ENCODE data around the gene LRP8. TPM values are rescaled to one million over a fixed set of nuclear protein-coding genes. Genes with fewer than 3 reads are reported as not detected.

The LRP8 gene
- total and polyA plus RNA-seq, 9 of the 15 experiments (the other 6 are each of a cell fraction or from before 2014, with no cell fraction given) = 7.1 to 56.1 (median 31.3) TPM

- FAIRE-seq = no peak
- no peak overlapping the region for H3K4me2 ChIP-seq (ENCODE audit: insufficient read depth, low read length)
- no peak for ATAC-seq
- ChIA-PET CTCF (ENCODE audit: low intra/inter-chr PET ratio) (no interaction called here), POLR2A (no interaction called here)
- H2AFZ ChIP-seq (ENCODE audit: low read depth, low read length) = no peak overlapping the region
- no peaks in the 10 kb centered on the region for H3K9me1 ChIP-seq (ENCODE audit: control insufficient read depth, insufficient read depth, low read length)
- intact Hi-C loops (cut with micrococcal nuclease) (no loop called here), in situ Hi-C loops (cut with MboI) (no loop called here)
- H3K36me3 ChIP-seq (ENCODE audit: control insufficient read depth, insufficient read depth, low read length) = peaks cover 62% of the 10 kb centered on the region; the same call in 2 of the 3 replicates
- no peaks in the 10 kb centered on the region for H3K79me2 ChIP-seq (ENCODE audit: control insufficient read depth, insufficient read depth, low read length)
- no peak overlapping the region for H3K27ac ChIP-seq (ENCODE audit: extremely low read depth, low read depth, low read length)
- no peaks in the 10 kb centered on the region for H3K4me1 ChIP-seq (replicated peaks in 1 of 2; ENCODE audit: control insufficient read depth in 2 of 2, insufficient read depth in 2 of 2, low read length in 2 of 2)
- no peak overlapping the region for H3K4me3 ChIP-seq
- TF ChIP-seq TAF1 (IDR thresholded peaks at IDR 0.05; ENCODE audit: control insufficient read depth, extremely low read depth, insufficient read depth, low read length, severe bottlenecking) (no peak), BACH1 (tag; IDR thresholded peaks at IDR 0.05) (no peak), CBX5 (IDR thresholded peaks at IDR 0.05; ENCODE audit: borderline replicate concordance, low read depth) (no peak), OTX1 (CRISPR knock-in tag; IDR thresholded peaks at IDR 0.05) (no peak), CBX2 (IDR thresholded peaks at IDR 0.05; ENCODE audit: insufficient read depth, low read length, poor library complexity, severe bottlenecking) (no peak), ZC3H8 (IDR thresholded peaks at IDR 0.05) (no peak), ZNF165 (CRISPR knock-in tag; IDR thresholded peaks at IDR 0.05; ENCODE audit: borderline replicate concordance) (no peak), CREB1 (IDR thresholded peaks at IDR 0.05) (no peak), CREB1 (CRISPR knock-in tag; IDR thresholded peaks at IDR 0.05) (no peak), SMARCA5 (IDR thresholded peaks at IDR 0.05) (no peak), ZNF830 (CRISPR knock-in tag; IDR thresholded peaks at IDR 0.05) (no peak)
- TF ChIP-seq, protein P1, sequence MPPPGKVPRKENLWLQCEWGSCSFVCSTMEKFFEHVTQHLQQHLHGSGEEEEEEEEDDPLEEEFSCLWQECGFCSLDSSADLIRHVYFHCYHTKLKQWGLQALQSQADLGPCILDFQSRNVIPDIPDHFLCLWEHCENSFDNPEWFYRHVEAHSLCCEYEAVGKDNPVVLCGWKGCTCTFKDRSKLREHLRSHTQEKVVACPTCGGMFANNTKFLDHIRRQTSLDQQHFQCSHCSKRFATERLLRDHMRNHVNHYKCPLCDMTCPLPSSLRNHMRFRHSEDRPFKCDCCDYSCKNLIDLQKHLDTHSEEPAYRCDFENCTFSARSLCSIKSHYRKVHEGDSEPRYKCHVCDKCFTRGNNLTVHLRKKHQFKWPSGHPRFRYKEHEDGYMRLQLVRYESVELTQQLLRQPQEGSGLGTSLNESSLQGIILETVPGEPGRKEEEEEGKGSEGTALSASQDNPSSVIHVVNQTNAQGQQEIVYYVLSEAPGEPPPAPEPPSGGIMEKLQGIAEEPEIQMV (tag; conservative IDR thresholded peaks at IDR 0.05; ENCODE audit: low read depth) = no peak
- TF ChIP-seq, protein P2, sequence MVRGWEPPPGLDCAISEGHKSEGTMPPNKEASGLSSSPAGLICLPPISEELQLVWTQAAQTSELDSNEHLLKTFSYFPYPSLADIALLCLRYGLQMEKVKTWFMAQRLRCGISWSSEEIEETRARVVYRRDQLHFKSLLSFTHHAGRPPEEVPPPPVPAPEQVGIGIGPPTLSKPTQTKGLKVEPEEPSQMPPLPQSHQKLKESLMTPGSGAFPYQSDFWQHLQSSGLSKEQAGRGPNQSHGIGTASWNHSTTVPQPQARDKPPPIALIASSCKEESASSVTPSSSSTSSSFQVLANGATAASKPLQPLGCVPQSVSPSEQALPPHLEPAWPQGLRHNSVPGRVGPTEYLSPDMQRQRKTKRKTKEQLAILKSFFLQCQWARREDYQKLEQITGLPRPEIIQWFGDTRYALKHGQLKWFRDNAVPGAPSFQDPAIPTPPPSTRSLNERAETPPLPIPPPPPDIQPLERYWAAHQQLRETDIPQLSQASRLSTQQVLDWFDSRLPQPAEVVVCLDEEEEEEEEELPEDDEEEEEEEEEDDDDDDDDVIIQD (CRISPR knock-in tag; IDR thresholded peaks at IDR 0.05) = no peak
- DNase-seq (ENCODE audit: extremely low read depth in 1 of 4, low spot score in 3 of 4) = no peak
- no TSS peak for BruUV-seq (replicated peaks)
- 75% methylated on average over 1 of the region's 1 CpG for WGBS (ENCODE audit: insufficient coverage, low coverage, missing lambda C conversion rate)
- H3K9ac ChIP-seq (ENCODE audit: insufficient read depth in 1 of 2, low read depth in 2 of 2, low read length in 2 of 2) = no peak overlapping the region
- H4K20me1 ChIP-seq (replicated peaks; ENCODE audit: control insufficient read depth, insufficient read depth, low read length) = no peaks in the 10 kb centered on the region
- no peaks in the 10 kb centered on the region for H3K27me3 ChIP-seq (ENCODE audit: control insufficient read depth in 2 of 2, insufficient read depth in 2 of 2, low read length in 2 of 2)
- H3K9me3 ChIP-seq (replicated peaks; ENCODE audit: control insufficient read depth, insufficient read depth, low read depth, low read length) = peaks cover 19% of the 10 kb centered on the region
Observed at GRCh38 chr1:53207726-53208125, 120.1 kb downstream of the LRP8 start.

Measured in K562 (cell line).